K562 treated with DMSO at 1 percent for 4 hours (cell line): ENCODE data around the gene PTP4A1. TPM values are rescaled to one million over a fixed set of nuclear protein-coding genes. Genes with fewer than 3 reads are reported as not detected.

Experiments used
- total RNA-seq: library from RNA; unstranded; fragments of 300-600 nt; gene quantifications from 2 replicates; pipeline ENCODE4 v1.2.3, GENCODE V29; 2022; ENCODE audit not compliant: insufficient read depth

PTP4A1 gene
- 9.8 and 10.3 TPM in 2 replicates for total RNA-seq

DNA sequence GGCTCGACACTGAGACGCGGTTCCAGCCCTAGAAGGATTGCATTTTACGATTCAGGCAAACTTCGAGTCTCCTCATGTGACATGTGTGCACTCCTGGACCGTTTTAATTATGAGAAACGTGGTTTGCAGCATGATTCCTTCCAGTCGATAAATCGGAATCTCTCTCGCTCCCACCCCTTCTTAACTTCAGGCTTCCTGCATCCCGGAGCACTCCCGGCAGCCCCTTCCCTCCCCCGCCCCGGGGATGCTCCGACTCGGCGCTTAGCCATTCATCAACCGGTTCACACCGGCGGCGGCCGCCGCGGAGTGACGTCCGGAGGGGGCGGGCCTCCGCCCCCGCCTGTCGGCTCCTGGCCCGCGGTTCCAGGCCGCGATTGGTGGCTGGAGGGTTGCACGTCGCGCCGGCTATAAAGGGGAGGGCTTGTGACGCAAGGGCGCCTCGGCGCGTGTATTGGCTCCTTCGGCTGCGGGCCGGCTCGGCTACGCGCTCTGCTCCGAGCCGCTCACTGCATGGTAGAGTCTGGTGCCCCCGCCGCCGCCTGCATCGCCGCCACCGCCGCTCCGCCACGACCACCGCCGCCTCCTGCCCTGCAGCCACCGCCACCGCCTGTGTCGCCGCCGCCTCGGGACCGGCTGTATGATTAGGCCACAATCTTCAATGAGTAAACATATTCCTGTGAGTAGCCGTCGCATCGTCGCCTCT, at the start of gene PTP4A1, which contains the start of gene LOC128125822:
PTP4A1 (plus strand) TSS at position 437 of the 703 bp plus-strand sequence. CDS start 4,401 bp downstream, outside the sequence.
LOC128125822 (plus strand) TSS at position 437 of the 703 bp plus-strand sequence.

Other genes starting within 250 kb of the PTP4A1 start
- gene PHF3, start 63.3 kb downstream of the PTP4A1 start, total RNA-seq, result 7.6 and 11.0 TPM in 2 replicates